NCI-H128 (cell line): ENCODE data around the gene AUTS2.

ENCODE experiments used
- DNase-seq: peaks from one replicate; lab custom pipeline; 2025; ENCODE audit not compliant: unreplicated experiment; lab: John Stamatoyannopoulos, UW

AUTS2 gene

GRCh38 chr7:70557338-70557737 is 959.1 kb downstream of the AUTS2 start:
- no peak for DNase-seq

GRCh38 chr7:70559815-70560214 is 961.5 kb downstream of the AUTS2 start:
- DNase-seq = no peak

- no peak for DNase-seq
These were observed 965.7 kb downstream of the AUTS2 start for GRCh38 chr7:70563960-70564359.

GRCh38 chr7:70565721-70566370 is 967.6 kb downstream of the AUTS2 start:
- no peak for DNase-seq

- DNase-seq = no peak
These were observed 968.4 kb downstream of the AUTS2 start for GRCh38 chr7:70566671-70567070.

DNA sequence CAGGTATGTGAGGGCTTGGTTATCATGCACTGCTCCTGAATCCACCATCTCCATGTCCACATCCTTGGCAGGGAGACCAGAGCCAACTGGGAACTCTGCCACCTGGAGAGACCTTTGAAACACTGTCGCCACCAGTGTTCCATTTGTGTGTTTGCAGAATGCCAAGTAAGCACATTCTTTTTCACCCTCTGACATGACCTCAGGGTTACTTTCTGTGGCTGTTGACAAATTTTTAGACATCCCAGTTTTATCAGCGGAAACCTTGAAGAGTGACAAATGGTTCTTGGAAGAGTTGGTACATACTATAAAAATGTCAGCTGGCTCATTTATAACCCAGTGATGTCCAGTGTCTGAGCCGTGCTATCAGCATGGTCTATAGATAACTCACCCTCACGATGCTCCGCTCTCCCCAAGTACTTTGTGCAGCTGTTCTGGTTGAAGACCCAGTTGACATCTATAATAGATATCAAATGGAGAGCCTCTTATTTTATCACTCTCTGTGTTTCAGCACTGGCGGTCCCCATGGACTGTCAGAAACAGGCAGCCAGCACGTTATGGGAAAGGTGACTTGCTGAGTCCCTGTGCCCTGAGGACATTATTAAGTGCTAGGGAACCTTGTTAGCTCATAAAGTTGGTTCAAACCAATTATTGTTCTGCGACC is 970.5 kb downstream of the AUTS2 start:
- no peak for DNase-seq

GRCh38 chr7:70569335-70569819 is 971.1 kb downstream of the AUTS2 start:
- DNase-seq = peak; percentile 64

DNA sequence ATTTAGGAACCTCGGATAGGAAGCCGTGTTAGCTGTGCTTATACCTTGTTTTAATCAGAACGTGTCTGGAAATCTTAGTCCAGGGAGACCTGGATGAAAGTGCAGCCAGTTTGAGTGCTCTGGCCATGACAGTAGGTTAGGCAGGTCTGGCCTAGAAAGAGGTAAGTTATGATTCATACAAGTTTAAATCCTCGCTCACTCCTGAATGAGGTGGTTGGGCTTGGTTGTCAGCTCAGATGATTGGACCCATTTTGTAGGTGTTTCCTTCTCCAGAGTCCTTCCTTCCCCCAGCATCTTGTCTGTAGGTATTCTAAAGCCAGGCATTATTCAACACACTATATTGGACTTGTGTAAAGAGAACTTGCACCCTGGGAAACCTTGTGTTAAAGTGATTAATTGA is 971.8 kb downstream of the AUTS2 start:
- DNase-seq = no peak

GRCh38 chr7:70570961-70571360 is 972.7 kb downstream of the AUTS2 start:
- no peak for DNase-seq

GRCh38 chr7:70571403-70571934 is 973.2 kb downstream of the AUTS2 start:
- no peak for DNase-seq

DNA sequence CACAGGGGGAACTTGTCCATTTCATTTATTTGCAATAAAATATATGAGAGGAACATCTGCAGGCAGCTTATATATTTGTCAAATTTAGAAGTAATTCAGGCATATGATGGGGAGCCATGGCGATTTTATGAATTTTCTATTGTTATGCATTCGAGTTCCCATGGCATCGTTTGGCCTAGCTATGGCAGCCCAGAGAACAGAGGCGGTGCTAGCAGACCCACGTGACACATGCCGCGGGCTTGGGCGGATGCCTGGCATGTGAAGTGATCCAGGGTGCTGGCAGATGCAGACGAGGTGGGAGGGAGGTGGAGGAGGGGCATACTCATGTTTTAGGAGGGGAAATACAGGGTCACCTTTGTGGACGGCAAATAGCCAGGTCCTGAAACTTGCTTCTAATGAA is 973.7 kb downstream of the AUTS2 start:
- no peak for DNase-seq

DNA sequence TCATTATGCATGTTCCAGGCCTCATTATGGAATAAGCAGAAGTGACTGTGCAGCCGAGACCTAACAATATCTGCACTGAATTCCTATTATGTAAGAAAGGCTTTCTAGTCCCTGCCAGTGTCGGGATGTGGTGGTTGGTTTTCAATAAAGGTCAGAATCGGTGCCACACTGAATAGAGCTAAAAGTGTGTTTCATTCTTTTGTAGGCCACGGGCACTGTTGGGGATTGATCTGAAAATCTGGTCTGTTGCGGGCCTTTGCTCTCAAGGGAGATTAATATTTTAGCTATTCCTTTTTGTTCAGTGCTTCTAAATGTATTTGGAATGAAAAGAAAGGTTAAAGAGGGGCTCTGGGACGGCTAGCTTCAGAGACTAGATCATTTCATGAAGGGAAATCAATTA is 974.3 kb downstream of the AUTS2 start:
- no peak for DNase-seq

- DNase-seq = no peak
These were observed 974.9 kb downstream of the AUTS2 start for GRCh38 chr7:70573071-70573661.

DNA sequence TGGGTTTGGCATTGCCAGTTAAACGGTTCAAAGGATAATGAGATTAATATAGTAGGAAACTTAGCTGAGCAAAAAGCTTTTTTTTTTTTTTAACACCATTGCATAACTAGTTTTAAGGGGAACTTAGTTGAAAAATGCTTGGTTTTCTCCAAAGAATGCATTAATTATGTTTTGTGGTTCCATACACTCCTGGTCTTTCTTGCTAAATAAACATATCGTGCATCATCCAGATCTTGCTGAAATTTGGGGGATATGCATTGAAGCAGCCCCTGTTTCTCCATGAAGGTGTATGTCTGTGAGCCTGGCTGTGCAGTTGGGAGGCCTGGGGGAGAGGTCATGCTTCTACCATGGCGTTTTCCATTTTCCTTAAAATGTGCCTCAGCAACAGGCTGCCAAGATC is 975.4 kb downstream of the AUTS2 start:
- no peak for DNase-seq

- no peak for DNase-seq
These were observed 976.1 kb downstream of the AUTS2 start for GRCh38 chr7:70574314-70574834.

DNA sequence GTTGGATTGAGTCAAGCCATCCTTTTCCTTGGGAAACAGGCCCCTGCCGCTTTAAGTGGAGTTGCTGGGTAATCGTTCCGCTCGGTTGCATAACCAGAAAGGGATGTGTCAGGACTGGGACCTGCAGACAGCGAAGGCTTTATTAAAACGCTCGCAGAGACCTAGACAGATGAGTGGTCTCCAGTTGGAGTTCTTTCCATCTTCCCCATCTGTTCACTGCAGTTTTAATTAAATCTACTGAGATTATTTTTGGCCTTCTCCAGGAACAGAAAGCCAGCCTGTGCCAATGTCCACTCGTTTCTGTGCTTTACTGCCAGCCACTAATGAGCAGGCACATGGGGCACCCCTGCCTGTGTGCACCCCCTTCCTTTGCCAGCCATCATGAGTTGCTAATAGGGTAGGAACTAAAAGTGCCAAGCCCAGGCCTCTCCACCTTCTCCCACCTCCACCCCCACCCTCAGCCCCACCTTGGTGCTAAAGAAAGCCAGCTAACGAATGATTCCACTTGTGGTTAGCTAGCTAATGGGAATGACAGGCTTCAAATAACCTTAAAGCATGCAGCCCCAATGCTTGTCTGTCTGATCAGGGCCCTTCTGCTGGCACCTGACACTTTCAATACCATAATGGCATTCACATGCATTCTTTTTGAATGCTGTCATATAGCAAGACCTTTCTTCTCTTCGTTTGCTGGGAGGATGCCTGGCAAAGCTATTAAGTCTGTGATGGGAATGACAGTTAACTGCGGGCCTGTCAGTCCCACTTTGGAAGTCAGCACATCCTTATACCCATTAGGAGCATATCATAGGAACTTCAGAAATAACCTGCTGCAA is 976.9 kb downstream of the AUTS2 start:
- no peak for DNase-seq

DNA sequence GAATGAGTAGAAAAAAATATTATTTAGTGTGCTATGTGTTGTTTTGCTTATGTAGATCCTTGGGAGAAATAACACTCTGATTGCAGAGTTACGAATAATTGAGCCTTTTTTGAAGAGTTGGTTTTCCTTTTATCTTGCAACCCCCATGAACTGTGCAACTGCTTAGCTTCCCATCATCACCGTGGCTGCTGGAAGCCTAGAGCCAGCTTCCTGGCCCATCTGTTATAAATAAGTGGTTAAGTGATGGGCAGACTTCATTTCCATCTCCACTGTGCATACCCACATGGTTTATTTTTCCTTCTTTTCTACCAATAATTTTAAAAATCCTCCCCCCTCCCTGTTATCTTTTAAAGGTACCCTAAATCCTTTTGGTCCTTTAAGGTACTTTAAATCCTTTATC is 978.8 kb downstream of the AUTS2 start:
- DNase-seq = no peak

GRCh38 chr7:70578131-70578530 is 979.9 kb downstream of the AUTS2 start:
- DNase-seq = no peak

GRCh38 chr7:70579397-70580097 is 981.3 kb downstream of the AUTS2 start:
- DNase-seq = no peak

DNA sequence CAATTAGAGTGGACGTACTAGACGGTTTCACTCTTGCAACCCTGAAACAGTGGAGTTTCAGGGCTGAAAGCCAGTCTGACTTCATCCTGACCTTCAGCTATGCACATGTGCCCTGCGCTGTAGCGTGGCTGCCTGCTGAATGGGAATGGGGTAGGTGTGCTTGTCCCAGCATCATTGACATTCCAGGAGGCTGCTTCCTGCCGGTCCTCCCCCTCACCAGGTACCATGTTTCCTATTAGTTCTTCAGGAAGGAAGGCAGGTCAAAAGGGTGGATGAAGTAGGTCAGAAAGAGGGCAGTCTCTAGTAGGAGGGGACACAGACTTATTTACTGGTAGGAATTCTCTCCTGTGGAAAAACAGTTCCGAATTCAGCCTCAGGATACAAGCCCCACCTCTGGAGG is 981.9 kb downstream of the AUTS2 start:
- no peak for DNase-seq
